HEK293T (cell line): ENCODE results near the gene USP17L10.
"Not testable (repeated sequence)": the region's sequence is repeated elsewhere in the genome, so short reads cannot be mapped to it uniquely, and the experiment has no call there.

ENCODE experiments used
- BHLHE40 ChIP-seq: fragments of 450-650 bp; IDR thresholded peaks from 2 replicates; pipeline ENCODE4 v1.6.1; 2016; ENCODE audit warnings: mild to moderate bottlenecking, moderate library complexity, borderline replicate concordance
- ELF4 ChIP-seq: fragments of 450-650 bp; IDR thresholded peaks from 2 replicates; pipeline ENCODE4 v1.6.1; 2017; ENCODE audit warnings: antibody characterized with exemption
- FOXM1 ChIP-seq: fragments of 450-650 bp; IDR thresholded peaks from 2 replicates; pipeline ENCODE4 v1.6.1; 2017; ENCODE audit warnings: mild to moderate bottlenecking, borderline replicate concordance
- HDGF ChIP-seq: fragments of 450-650 bp; IDR thresholded peaks from 2 replicates; pipeline ENCODE4 v1.6.1; 2017; ENCODE audit warnings: antibody characterized with exemption, borderline replicate concordance
- L3MBTL2 ChIP-seq: fragments of 450-650 bp; conservative IDR thresholded peaks from 2 replicates; pipeline ENCODE4 v1.6.1; 2016; ENCODE audit warnings: mild to moderate bottlenecking
- LEF1 ChIP-seq: fragments of 450-650 bp; IDR thresholded peaks from 2 replicates; pipeline ENCODE4 v1.6.1; 2017; ENCODE audit warnings: mild to moderate bottlenecking, borderline replicate concordance
- NFRKB ChIP-seq: fragments of 450-650 bp; IDR thresholded peaks from 2 replicates; pipeline ENCODE4 v1.6.1; 2016; ENCODE audit warnings: mild to moderate bottlenecking, moderate library complexity
- SP1 ChIP-seq: fragments of 450-650 bp; IDR thresholded peaks from 2 replicates; pipeline ENCODE4 v1.6.1; 2017
- ZNF384 ChIP-seq: fragments of 450-650 bp; IDR thresholded peaks from 2 replicates; pipeline ENCODE4 v1.6.1; 2016

GRCh38 chr4:9257824-9258223 is 47.4 kb downstream of the USP17L10 start, which contains the start of gene USP17L20:
- not testable (repeated sequence) for TF ChIP-seq SP1, LEF1, FOXM1, NFRKB, BHLHE40, HDGF, ELF4, ZNF384, L3MBTL2
